GM19455 (cell line): ENCODE measurements around the gene DCTPP1.
"Not testable (repeated sequence)": the region's sequence is repeated elsewhere in the genome, so short reads cannot be mapped to it uniquely, and the experiment has no call there.

ENCODE experiments used
- ATAC-seq: cut with Tn5 transposase; IDR thresholded peaks from one replicate; pipeline ENCODE4 v1.9.1; 2021; ENCODE audit not compliant: unreplicated experiment

DCTPP1 gene

GRCh38 chr16:30414159-30414558 is 15.7 kb downstream of the DCTPP1 start:
- ATAC-seq: no peak

- ATAC-seq: no peak
Observed at GRCh38 chr16:30413112-30413806, 16.6 kb downstream of the DCTPP1 start.

- no peak for ATAC-seq
Observed at GRCh38 chr16:30409125-30410060, 20.4 kb downstream of the DCTPP1 start.

DNA sequence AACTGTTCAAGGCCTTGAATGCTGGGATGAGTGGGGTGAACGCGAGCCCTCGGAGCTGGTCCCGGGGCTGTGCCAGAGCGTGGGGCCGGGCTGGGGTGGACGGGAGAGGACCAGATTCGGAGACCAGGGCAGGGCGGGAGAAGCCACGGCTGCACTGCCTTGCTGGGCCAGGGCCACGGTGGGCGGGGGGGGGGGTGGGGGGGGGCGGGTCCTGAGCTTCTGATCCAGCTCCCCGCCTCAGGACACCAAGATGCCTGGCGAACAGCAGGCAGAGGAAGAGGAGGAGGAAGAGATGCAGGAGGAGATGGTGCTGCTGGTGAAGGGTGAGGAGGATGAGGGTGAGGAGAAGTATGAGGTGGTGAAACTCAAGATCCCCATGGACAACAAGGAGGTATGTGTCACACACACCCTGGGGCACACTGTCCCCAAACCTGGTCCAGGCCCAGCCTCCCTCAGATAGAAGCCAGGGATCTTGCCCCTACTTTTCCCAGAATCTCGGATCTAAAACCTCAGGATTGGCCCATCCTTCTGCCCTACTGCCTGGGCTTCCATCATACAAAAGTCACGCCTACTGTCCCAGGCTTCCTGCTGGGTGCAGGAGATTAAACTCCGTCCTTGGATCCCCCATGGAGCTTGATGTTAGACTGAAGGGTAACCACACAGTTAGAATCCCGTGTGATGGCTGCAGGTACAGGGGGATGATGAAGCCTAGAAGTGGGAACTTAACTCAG is 21.9 kb downstream of the DCTPP1 start:
- ATAC-seq: no peak

DNA sequence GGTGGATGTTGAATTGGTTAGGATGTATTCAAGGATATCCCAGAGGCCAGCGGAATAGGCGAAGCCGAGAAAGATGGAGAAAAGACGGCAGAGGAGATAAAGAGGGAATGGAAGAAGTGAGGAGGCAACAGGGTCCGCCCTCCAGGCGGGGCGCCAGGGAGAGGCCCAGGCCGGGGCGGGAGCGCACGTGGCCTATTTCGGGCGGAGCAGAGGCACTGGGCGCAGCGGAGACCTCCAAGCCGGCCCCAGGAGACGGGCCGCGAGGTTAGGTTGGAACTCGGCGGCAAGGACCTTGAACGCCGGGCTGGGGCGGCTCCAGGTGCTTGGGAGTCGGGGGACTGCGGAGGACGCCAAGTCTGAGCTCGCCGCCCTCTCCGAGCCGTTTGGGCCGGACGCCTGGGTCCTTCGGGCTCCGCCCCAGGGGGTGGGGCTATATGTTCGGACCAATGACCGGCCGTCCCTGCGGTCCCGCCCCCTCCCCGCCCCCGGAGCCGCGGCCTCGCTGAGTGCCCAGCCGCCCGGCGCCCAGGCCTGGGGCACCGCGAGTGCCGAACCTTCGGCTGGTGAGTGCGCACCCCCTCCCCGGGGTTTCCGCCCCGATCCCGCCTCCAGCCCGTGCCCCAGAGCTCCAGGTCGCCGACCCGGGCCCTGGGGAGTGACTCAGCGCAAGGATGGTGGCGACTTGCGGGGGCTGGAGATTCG is 22.6 kb downstream of the DCTPP1 start, which contains the start of gene ZNF771:
TSS of gene ZNF771 (plus strand) at position 505 of the 702 bp plus-strand sequence. CDS start 448 bp downstream, outside the sequence.
- peak; percentile 74 for ATAC-seq

DNA sequence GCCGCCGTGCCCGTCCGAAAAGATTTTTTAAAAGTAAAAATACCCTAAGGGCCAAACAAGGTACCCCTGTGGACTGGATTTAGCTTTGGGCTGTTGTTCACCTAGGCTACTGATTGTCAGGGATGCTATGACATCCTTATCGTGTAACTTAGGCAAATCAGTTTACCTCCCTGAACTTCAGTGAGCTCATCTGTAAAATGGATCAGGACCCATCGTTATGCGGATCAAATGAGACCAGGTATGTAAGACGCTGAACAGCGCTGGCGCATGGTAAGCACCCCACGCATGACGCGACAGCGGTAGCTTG is 23.1 kb downstream of the DCTPP1 start:
- ATAC-seq: no peak

- ATAC-seq: no peak
Observed at GRCh38 chr16:30401768-30402425, 27.9 kb downstream of the DCTPP1 start.

DNA sequence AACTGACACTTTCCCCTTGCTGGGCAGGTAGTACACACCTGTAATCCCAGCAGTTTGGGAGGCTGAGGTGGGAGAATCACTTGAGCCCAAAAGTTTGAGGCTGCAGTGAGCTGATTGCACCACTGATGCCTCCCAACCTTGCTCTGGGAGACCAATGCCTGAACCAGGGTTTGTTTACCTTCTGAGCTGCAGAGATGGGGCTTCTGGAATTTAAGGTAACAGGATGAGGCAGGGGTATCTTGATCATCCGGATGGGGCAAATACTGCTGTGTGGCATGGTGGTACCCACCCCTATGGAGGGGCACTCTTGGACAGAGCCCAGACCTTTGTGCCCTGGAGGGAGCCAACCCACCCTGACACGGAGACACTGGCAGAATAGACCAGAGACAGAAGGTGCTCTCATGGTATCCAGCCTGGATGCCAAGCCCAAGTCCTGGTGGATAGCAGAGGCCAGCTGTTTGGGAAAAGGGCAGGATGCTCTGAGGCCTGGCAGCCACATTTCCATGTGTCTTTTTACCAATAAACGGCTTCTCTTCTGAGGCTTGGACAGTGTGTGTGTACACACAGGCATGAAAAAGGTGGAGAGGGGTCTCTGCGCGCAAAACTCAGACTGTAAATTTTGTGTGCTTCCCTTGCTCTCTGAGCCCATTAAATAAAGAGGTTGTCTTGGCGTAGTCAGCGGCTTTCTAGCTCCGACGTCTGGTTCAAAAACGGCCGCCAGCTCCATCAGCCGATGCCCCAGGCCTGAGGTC is 30.2 kb downstream of the DCTPP1 start:
- ATAC-seq: no peak

- ATAC-seq: no peak
Observed at GRCh38 chr16:30398661-30399434, 31.0 kb downstream of the DCTPP1 start.

DNA sequence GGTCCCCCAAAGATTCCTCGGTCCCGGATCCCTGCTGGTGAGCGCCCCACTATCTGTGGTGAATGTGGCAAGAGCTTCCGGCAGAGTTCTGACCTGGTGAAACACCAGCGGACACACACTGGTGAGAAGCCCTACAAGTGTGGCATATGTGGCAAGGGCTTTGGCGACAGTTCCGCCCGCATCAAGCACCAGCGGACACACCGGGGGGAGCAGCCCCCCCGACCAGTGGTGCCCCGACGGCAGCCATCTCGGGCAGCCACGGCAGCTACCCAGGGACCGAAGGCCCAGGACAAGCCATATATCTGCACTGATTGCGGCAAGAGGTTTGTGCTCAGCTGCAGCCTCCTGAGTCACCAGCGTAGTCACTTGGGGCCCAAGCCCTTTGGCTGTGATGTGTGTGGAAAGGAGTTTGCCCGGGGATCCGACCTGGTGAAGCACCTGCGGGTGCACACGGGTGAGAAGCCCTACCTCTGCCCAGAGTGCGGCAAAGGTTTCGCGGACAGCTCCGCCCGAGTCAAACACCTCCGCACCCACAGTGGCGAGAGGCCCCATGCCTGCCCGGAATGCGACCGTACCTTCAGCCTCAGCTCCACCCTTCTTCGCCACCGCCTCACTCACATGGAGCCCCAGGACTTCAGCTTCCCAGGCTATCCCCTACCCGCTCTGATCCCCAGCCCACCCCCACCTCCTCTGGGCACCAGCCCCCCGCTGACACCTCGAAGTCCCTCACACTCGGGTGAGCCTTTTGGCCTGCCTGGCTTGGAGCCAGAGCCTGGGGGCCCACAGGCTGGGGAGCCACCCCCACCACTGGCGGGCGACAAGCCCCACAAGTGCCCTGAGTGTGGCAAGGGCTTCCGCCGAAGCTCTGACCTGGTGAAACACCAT is 31.8 kb downstream of the DCTPP1 start:
- ATAC-seq: no peak

DNA sequence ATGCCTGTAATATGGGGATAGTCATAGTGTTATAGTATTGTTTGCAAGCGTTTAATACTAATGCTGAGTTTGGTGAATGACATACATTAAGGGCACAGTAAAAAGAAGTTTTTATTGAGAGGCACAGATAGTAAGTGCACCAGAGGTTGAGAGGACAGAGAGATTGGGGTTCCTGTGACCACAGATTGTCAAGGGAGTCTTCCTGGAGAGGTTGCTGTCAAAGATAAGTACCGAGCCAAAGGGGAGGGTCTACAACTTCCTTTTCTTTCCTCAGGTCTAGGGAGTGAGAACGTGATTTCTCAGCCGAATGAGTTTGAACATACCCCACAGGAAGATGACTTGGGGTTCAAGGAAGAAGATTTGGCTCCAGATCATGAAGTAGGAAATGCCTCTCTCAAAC is 32.8 kb downstream of the DCTPP1 start:
- ATAC-seq: no peak

DNA sequence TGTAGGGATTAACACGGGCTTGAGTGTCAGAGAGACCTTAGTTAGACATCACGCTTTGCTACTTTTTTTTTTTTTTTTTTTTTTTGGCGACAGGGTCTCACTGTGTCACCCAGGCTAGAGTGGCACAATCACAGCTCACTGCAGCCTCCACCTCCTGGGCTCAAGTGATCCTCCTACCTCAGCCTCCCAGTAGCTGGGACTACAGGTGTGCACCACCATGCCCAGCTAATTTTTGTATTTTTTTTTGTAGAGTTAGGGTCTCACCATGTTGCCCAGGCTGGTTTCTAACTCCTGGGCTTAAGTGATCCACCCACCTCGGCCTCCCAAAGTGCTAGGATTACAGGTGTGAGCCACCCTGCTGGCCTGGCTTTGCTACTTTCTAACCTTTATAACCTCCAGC is 33.2 kb downstream of the DCTPP1 start:
- not testable (repeated sequence) for ATAC-seq

DNA sequence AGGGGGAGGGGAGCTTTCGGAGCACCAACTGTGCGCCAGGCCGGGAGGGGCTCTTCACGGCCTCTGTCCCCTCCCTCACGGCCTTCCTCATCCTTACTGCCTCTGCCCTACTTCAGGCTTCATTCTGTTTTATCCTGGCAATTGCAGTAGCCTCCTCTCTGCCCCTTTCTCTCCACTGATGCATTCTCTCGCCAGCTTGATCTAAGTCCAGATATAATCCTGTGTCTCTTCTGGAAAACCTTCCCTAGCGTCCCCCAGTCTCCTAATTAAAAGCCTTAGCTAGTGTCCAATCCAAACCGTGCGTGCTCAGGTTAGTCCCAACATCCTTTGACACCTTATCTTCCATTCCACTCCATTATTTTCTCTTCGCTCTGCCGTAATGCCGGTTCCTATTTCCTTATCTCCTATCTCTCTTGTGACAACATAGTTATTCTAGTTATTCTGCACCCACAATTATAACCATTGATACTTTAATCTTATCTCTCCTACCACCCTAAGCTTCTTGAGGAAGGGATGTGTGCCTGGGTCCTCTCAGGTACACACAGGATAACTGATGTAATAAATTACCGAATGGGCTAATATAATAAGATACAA is 33.7 kb downstream of the DCTPP1 start:
- ATAC-seq: peak; percentile 24

GRCh38 chr16:30395155-30395991 is 34.5 kb downstream of the DCTPP1 start, which contains the start of gene ZNF48:
Gene ZNF48 (plus strand): TSS chr16:30395420. CDS start chr16:30395795, 375 bp downstream.
- ATAC-seq: peak; percentile 49

GRCh38 chr16:30394592-30395154 is 35.2 kb downstream of the DCTPP1 start:
- ATAC-seq: no peak

- no peak for ATAC-seq
Observed at GRCh38 chr16:30383521-30383920, 46.3 kb downstream of the DCTPP1 start.
